GM10248 (cell line): ENCODE results near the gene CLRN2.
"Not testable (repeated sequence)": the region's sequence is repeated elsewhere in the genome, so short reads cannot be mapped to it uniquely, and the experiment has no call there.

Source experiments
- CTCF ChIA-PET: fragments of 300-600 bp; sonication (Branson Sonifier 250); formaldehyde crosslinking; extraction: SDS; loops from one replicate; lab custom pipeline; 2021; ENCODE audit warnings: antibody characterized with exemption; lab: Yijun Ruan, JAX
- POLR2A ChIA-PET: fragments of 350-650 bp; sonication (Branson Sonifier 250); formaldehyde crosslinking; extraction: SDS; loops from one replicate; lab custom pipeline; 2020; ENCODE audit warnings: antibody characterized with exemption; lab: Yijun Ruan, JAX
- DNase-seq: peaks from one replicate; pipeline ENCODE4 v3.0.0; 2012; ENCODE audit errors: extremely low spot score
- CTCF ChIP-seq: IDR thresholded peaks from 2 replicates; pipeline ENCODE4 v1.5.1; 2012; ENCODE audit warnings: mild to moderate bottlenecking, low read depth; ENCODE audit errors: extremely low read depth, missing control alignments, control extremely low read depth

Gene CLRN2

GRCh38 chr4:17535242-17535641 is 20.3 kb downstream of the CLRN2 start:
- ChIA-PET CTCF (interaction anchor here (1.3 to 2.8 kb wide), 4 partner anchors 11 to 833 kb away, joined by 3 to 14 read pairs (median 4); no protein-coding TSS in a partner anchor), POLR2A (no interaction called here)
- no peak for DNase-seq
- no peak for TF ChIP-seq CTCF

- ChIA-PET CTCF (interaction anchor here (1.3 to 2.8 kb wide), 4 partner anchors 10 to 832 kb away, joined by 3 to 14 read pairs (median 4); no protein-coding TSS in a partner anchor), POLR2A (no interaction called here)
- no peak for DNase-seq
- no peak for TF ChIP-seq CTCF
Observed at GRCh38 chr4:17535906-17536305, 20.9 kb downstream of the CLRN2 start.

GRCh38 chr4:17537060-17537459 is 22.1 kb downstream of the CLRN2 start:
- CTCF ChIA-PET, result interaction anchor here (2.8 kb wide), 1 partner anchor 12 kb away, joined by 14 read pairs; no protein-coding TSS in a partner anchor
- POLR2A ChIA-PET, DNase-seq: not testable (repeated sequence)

- DNase-seq, result no peak
- CTCF ChIA-PET, result interaction anchor here (1.3 to 1.6 kb wide), 2 partner anchors 9 to 92 kb away, joined by 3 read pairs; no protein-coding TSS in a partner anchor
- POLR2A ChIA-PET, result no interaction called here
- TF ChIP-seq CTCF, result no peak
Observed at GRCh38 chr4:17544205-17544604, 29.2 kb downstream of the CLRN2 start.

- no peak for TF ChIP-seq CTCF
- CTCF ChIA-PET, result interaction anchor here (1.2 to 2.9 kb wide), 3 partner anchors 92 to 1050 kb away, joined by 3 to 13 read pairs (median 3); partner anchors contain the start of gene DCAF16
- POLR2A ChIA-PET, result no interaction called here
- DNase-seq, result no peak
Observed at GRCh38 chr4:17544831-17545234, 29.9 kb downstream of the CLRN2 start.

GRCh38 chr4:17545374-17546140 is 30.6 kb downstream of the CLRN2 start:
- no peak for TF ChIP-seq CTCF
- POLR2A ChIA-PET, result no interaction called here
- CTCF ChIA-PET, result interaction anchor here (0.7 to 4.2 kb wide), 6 partner anchors 8 to 1049 kb away, joined by 3 to 40 read pairs (median 3); partner anchors contain the start of gene DCAF16
- DNase-seq, result no peak

- ChIA-PET CTCF (interaction anchor here (0.8 to 4.2 kb wide), 4 partner anchors 9 to 1049 kb away, joined by 3 to 40 read pairs (median 8); no protein-coding TSS in a partner anchor), POLR2A (no interaction called here)
- TF ChIP-seq CTCF, result no peak
- DNase-seq, result no peak
Observed at GRCh38 chr4:17546222-17546621, 31.3 kb downstream of the CLRN2 start.
